HG02938 (cell line): ENCODE results near the gene LRRN2.

Experiments used
- ATAC-seq: cut with Tn5 transposase; IDR thresholded peaks from one replicate; pipeline ENCODE4 v1.9.1; 2021; ENCODE audit warnings: mild to moderate bottlenecking, moderate library complexity; ENCODE audit not compliant: unreplicated experiment

The LRRN2 gene

GRCh38 chr1:204602871-204603542 is 82.5 kb downstream of the LRRN2 start:
- ATAC-seq, result no peak

GRCh38 chr1:204602111-204602579 is 83.4 kb downstream of the LRRN2 start:
- no peak for ATAC-seq

GRCh38 chr1:204600968-204601367 is 84.6 kb downstream of the LRRN2 start:
- no peak for ATAC-seq

- no peak for ATAC-seq
These were observed 85.3 kb downstream of the LRRN2 start for GRCh38 chr1:204600203-204600602.

GRCh38 chr1:204599596-204599995 is 85.9 kb downstream of the LRRN2 start:
- no peak for ATAC-seq

GRCh38 chr1:204599098-204599497 is 86.4 kb downstream of the LRRN2 start:
- no peak for ATAC-seq

GRCh38 chr1:204598319-204598969 is 87.1 kb downstream of the LRRN2 start:
- no peak for ATAC-seq

GRCh38 chr1:204592246-204592948 is 93.1 kb downstream of the LRRN2 start:
- ATAC-seq, result no peak

GRCh38 chr1:204591473-204592090 is 94.0 kb downstream of the LRRN2 start:
- no peak for ATAC-seq

- ATAC-seq, result no peak
These were observed 96.0 kb downstream of the LRRN2 start for GRCh38 chr1:204589409-204590038.

- ATAC-seq, result no peak
These were observed 96.7 kb downstream of the LRRN2 start for GRCh38 chr1:204588826-204589225.

GRCh38 chr1:204587621-204588020 is 97.9 kb downstream of the LRRN2 start:
- ATAC-seq, result no peak

- no peak for ATAC-seq
These were observed 100.7 kb downstream of the LRRN2 start for GRCh38 chr1:204584699-204585372.

GRCh38 chr1:204583909-204584632 is 101.5 kb downstream of the LRRN2 start:
- ATAC-seq, result no peak

- no peak for ATAC-seq
These were observed 103.8 kb downstream of the LRRN2 start for GRCh38 chr1:204581759-204582158.

GRCh38 chr1:204580862-204581261 is 104.7 kb downstream of the LRRN2 start:
- no peak for ATAC-seq

- ATAC-seq, result no peak
These were observed 105.9 kb downstream of the LRRN2 start for GRCh38 chr1:204579681-204580080.

GRCh38 chr1:204578867-204579664 is 106.5 kb downstream of the LRRN2 start:
- peak; percentile 76 for ATAC-seq
